AG04450 (cell line): ENCODE data around the gene CDH22. TPM values are rescaled to one million over a fixed set of nuclear protein-coding genes. Genes with fewer than 3 reads are reported as not detected.

ENCODE experiments used
- CTCF ChIA-PET: fragments of 300-600, 350-600 bp; formaldehyde crosslinking; extraction: SDS; loops from one replicate; lab custom pipeline; 2022; ENCODE audit warnings: antibody characterized with exemption, inconsistent platforms; lab: Charles Lee
- POLR2A ChIA-PET: fragments of 350-600 bp; formaldehyde crosslinking; extraction: SDS; loops from one replicate; lab custom pipeline; 2021; ENCODE audit warnings: antibody characterized with exemption, inconsistent platforms; lab: Yijun Ruan, JAX
- DNase-seq: peaks from one replicate; pipeline ENCODE4 v3.0.0-alpha.2; 2011; ENCODE audit warnings: low read depth, low spot score
- H3K27ac ChIP-seq: one replicate; pipeline ENCODE4 v1.5.1; 2012; ENCODE audit warnings: low read depth, low read length, control low read depth
- H3K27me3 ChIP-seq: one replicate; pipeline ENCODE4 v1.6.0; 2012; ENCODE audit warnings: low read length; ENCODE audit not compliant: control insufficient read depth, insufficient read depth
- H3K4me3 ChIP-seq: 2 replicates; pipeline ENCODE4 v1.5.1; 2011; ENCODE audit warnings: mild to moderate bottlenecking, low read depth, low read length, control low read depth
- H3K9me3 ChIP-seq: 2 replicates; pipeline ENCODE4 v1.5.1; 2012; ENCODE audit warnings: low read length; ENCODE audit not compliant: control insufficient read depth, insufficient read depth
- polyA plus RNA-seq: library from polyadenylated mRNA; depleted of rRNA; stranded (reverse); fragments of >200 nt; gene quantifications from 2 replicates; pipeline ENCODE4 v1.2.3, GENCODE V29; 2011
- TF ChIP-seq, protein P1 (sequence below): IDR thresholded peaks from 2 replicates; pipeline ENCODE4 v1.5.1; 2011; ENCODE audit warnings: low read depth, low read length, control low read depth, inconsistent platforms

The CDH22 gene
- polyA plus RNA-seq, 1 experiment: not detected

DNA sequence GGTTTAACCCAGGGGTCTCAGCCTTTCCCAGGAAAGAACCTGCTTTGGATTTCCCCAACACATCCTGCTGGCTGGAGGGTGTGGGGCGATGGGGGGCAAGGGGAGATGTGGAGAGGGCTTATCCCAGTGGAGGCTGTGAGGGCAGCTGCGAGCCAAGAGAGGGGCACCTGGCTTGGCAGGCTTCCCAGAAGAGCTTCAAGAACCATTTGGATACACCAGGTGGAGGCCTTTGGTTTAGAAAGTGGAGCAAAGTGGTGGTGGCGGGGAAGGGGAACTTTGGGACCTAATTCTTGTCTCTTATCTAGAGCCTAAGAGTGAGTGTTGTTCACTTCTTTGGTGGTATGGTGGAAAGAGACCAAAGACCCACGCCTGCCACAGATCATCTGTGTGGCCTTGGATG, 177.8 kb downstream of the CDH22 start:
- TF ChIP-seq, protein P1, sequence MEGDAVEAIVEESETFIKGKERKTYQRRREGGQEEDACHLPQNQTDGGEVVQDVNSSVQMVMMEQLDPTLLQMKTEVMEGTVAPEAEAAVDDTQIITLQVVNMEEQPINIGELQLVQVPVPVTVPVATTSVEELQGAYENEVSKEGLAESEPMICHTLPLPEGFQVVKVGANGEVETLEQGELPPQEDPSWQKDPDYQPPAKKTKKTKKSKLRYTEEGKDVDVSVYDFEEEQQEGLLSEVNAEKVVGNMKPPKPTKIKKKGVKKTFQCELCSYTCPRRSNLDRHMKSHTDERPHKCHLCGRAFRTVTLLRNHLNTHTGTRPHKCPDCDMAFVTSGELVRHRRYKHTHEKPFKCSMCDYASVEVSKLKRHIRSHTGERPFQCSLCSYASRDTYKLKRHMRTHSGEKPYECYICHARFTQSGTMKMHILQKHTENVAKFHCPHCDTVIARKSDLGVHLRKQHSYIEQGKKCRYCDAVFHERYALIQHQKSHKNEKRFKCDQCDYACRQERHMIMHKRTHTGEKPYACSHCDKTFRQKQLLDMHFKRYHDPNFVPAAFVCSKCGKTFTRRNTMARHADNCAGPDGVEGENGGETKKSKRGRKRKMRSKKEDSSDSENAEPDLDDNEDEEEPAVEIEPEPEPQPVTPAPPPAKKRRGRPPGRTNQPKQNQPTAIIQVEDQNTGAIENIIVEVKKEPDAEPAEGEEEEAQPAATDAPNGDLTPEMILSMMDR: no peak
- H3K27ac ChIP-seq: no peak overlapping the region
- no peaks in the 10 kb centered on the region for H3K9me3 ChIP-seq
- peaks cover 26% of the 10 kb centered on the region for H3K27me3 ChIP-seq
- DNase-seq: no peak
- H3K4me3 ChIP-seq: no peak overlapping the region
- CTCF ChIA-PET: interaction anchor here (7.3 kb wide), 1 partner anchor 219 kb away, joined by 49 read pairs; no protein-coding TSS in a partner anchor
- POLR2A ChIA-PET: no interaction called here

DNA sequence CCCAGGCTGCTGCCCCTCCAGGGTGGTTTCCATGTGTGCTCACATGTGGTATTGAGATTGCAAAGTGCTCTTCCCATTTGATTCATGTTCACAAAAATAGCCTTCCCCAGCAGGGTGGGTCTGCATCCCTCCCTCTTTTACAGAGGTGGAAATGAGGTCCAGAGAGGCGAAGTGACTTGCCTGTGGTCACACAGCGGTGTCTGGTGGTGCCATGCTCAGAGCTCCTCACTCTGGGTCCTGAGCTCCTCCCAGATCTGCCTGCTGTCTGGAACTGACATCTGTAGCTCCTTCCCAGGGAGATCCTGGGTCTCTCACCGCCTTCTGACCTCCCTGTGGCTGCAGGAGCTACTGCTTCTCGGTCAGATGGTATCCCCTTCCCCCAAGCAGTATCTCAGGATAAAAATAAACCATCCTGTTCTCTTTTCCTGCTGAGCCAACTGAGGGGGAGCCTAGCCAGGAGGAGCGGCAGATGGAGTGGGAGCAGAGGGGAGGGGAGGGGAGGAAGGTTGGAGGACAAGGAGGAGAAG, 178.3 kb downstream of the CDH22 start:
- no peak for DNase-seq
- TF ChIP-seq, protein P1: no peak
- ChIA-PET CTCF (interaction anchor here (7.3 kb wide), 1 partner anchor 219 kb away, joined by 49 read pairs; no protein-coding TSS in a partner anchor), POLR2A (no interaction called here)
- Histone ChIP-seq H3K4me3 (no peak overlapping the region), H3K27ac (no peak overlapping the region), H3K27me3 (peaks cover 26% of the 10 kb centered on the region), H3K9me3 (no peaks in the 10 kb centered on the region)

DNA sequence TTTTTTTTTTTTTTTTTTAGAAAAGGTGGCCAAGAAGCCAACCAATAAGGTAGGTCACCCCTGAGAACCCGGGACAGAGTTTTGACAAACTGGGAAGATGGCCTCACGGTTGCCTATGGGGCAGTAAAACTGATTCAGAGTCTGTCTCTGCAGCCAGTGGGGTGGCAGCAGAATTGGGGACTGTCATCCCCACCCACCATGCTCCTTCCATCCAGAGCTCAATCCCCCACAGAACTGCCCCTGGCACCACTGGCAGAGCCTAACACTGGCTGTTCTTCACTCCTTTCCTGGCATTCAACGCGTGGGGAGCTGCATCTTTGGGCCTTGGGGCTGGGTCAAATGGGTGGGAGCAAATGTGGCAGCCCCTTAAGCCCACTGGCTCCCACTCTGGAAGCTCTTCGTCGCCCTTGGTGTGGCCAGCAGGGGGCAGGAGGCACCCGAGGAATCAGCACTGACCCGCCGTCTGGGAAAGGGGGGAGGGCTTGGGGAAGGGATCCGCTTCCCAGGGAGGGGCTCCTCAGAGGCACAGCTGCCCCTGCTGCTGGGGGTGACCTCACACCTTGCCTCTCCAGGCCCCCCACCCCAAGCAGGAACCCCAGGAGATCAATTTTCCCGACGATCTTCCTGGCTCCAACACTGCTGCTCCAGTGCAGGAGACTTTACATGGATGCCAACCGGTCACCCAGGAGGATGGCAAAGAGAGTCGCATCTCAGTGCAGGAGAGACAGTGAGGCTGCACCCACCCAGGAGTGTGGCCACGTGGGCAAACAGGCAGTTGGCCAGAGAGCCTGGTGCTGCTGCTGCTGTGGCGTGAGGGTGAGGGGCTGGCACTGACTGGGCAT, 179.8 kb downstream of the CDH22 start:
- POLR2A ChIA-PET: no interaction called here
- H3K4me3 ChIP-seq: no peak overlapping the region
- no peak for DNase-seq

DNA sequence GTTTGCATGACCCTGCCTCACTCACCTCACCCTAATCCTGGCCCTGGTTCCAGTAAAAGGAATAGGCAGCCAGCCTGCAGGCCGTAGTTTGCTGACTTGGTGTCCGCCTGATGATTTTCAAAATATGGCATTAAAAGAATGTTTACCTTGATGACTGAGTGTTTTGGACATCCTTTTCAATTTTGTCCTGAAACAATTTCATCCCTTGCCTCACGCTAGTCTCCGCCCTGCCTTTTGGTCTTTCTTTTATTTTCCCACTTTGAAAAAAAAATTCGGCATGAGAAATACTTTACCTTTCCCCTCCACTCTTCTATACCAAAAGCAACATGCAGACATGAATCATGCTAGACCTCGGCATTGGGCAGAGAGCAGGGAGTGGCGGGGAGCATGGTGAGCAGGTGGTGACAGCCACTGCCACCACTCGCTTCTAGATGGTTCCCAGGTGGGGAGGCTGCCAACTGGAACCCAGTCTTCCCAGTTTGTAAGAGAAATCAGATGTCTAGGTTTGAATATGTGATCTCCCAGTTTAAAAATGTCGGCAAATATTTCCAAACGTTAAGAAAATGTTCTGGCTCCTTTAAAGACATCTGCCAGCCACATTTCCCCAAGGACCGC, 180.8 kb downstream of the CDH22 start:
- DNase-seq: no peak
- POLR2A ChIA-PET: no interaction called here
- H3K27me3 ChIP-seq: peaks cover 22% of the 10 kb centered on the region
- TF ChIP-seq, protein P1: no peak
- H3K4me3 ChIP-seq: no peak overlapping the region
- H3K27ac ChIP-seq: no peak overlapping the region
- H3K9me3 ChIP-seq: no peaks in the 10 kb centered on the region
- CTCF ChIA-PET: interaction anchor here (7.3 kb wide), 1 partner anchor 222 kb away, joined by 49 read pairs; no protein-coding TSS in a partner anchor

More for the DNA sequence above, 179.8 kb downstream of the CDH22 start:
- Histone ChIP-seq H3K27me3 (peaks cover 24% of the 10 kb centered on the region), H3K9me3 (no peaks in the 10 kb centered on the region), H3K27ac (no peak overlapping the region)
- TF ChIP-seq, protein P1: peak; percentile 50
- CTCF ChIA-PET: interaction anchor here (0.5 to 7.3 kb wide), 8 partner anchors 9 to 310 kb away, joined by 4 to 49 read pairs (median 6); no protein-coding TSS in a partner anchor
